Measurements from ENCODE around the gene NEURL1. TPM values are rescaled to one million over a fixed set of nuclear protein-coding genes. Genes with fewer than 3 reads are reported as not detected.

NEURL1 gene
- total RNA-seq, 1 donor from 2014 or later: 1.3 TPM

- no peak for DNase-seq (ENCODE audit: low read depth)
- TF ChIP-seq CTCF (conservative IDR thresholded peaks at IDR 0.05; ENCODE audit: low read depth, low read length): no peak
- H3K4me3 ChIP-seq (ENCODE audit: low read depth, low read length): no peak overlapping the region
These were observed 140.3 kb downstream of the NEURL1 start for GRCh38 chr10:103633846-103634245.

- no peak for TF ChIP-seq CTCF (conservative IDR thresholded peaks at IDR 0.05; ENCODE audit: low read depth, low read length)
- no peak overlapping the region for H3K4me3 ChIP-seq (ENCODE audit: low read depth, low read length)
- DNase-seq (ENCODE audit: low read depth): no peak
These were observed 142.1 kb downstream of the NEURL1 start for GRCh38 chr10:103635580-103635979.

- no peak overlapping the region for H3K4me3 ChIP-seq (ENCODE audit: low read depth, low read length)
- TF ChIP-seq CTCF (conservative IDR thresholded peaks at IDR 0.05; ENCODE audit: low read depth, low read length): no peak
- no peak for DNase-seq (ENCODE audit: low read depth)
These were observed 143.0 kb downstream of the NEURL1 start for GRCh38 chr10:103636492-103636891.

- no peak for DNase-seq (ENCODE audit: low read depth)
- TF ChIP-seq CTCF (conservative IDR thresholded peaks at IDR 0.05; ENCODE audit: low read depth, low read length): no peak
- H3K4me3 ChIP-seq (ENCODE audit: low read depth, low read length): no peak overlapping the region
These were observed 143.5 kb downstream of the NEURL1 start for GRCh38 chr10:103637011-103637410.

GRCh38 chr10:103637927-103638557, 144.5 kb downstream of the NEURL1 start:
- DNase-seq (ENCODE audit: low read depth): no peak
- no peak for TF ChIP-seq CTCF (conservative IDR thresholded peaks at IDR 0.05; ENCODE audit: low read depth, low read length)

GRCh38 chr10:103638948-103639347, 145.4 kb downstream of the NEURL1 start:
- no peak for TF ChIP-seq CTCF (conservative IDR thresholded peaks at IDR 0.05; ENCODE audit: low read depth, low read length)
- DNase-seq (ENCODE audit: low read depth): no peak
- H3K4me3 ChIP-seq (ENCODE audit: low read depth, low read length): no peak overlapping the region

More at GRCh38 chr10:103637927-103638557, 144.5 kb downstream of the NEURL1 start:
- no peak overlapping the region for H3K4me3 ChIP-seq (ENCODE audit: low read depth, low read length)

All from epithelial cell of proximal tubule (primary cell).